Endodermal cell (in vitro differentiated cells): ENCODE data around the gene ANKRD29. TPM values are rescaled to one million over a fixed set of nuclear protein-coding genes. Genes with fewer than 3 reads are reported as not detected.

Experiments used
- DNase-seq: peaks from one replicate; pipeline ENCODE4 v3.0.0-alpha.2; 2017
- H3K27ac ChIP-seq: 2 replicates; pipeline ENCODE4 v1.5.1; 2013; ENCODE audit warnings: mild to moderate bottlenecking, low read depth, low read length, moderate library complexity
- H3K27me3 ChIP-seq: 2 replicates; pipeline ENCODE4 v1.6.1; 2013; ENCODE audit warnings: mild to moderate bottlenecking, low read length, moderate library complexity; ENCODE audit not compliant: insufficient read depth, control insufficient read depth, poor library complexity, severe bottlenecking
- H3K36me3 ChIP-seq: 2 replicates; pipeline ENCODE4 v1.7.0; 2013; ENCODE audit warnings: mild to moderate bottlenecking, low read length, moderate library complexity; ENCODE audit not compliant: control insufficient read depth, insufficient read depth
- H3K4me1 ChIP-seq: one replicate; pipeline ENCODE4 v1.7.0; 2013; ENCODE audit warnings: low read length; ENCODE audit not compliant: control insufficient read depth, insufficient read depth
- H3K4me3 ChIP-seq: 2 replicates; pipeline ENCODE4 v1.5.1; 2013; ENCODE audit warnings: mild to moderate bottlenecking, low read length, moderate library complexity
- H3K9ac ChIP-seq: 2 replicates; pipeline ENCODE4 v1.6.1; 2013; ENCODE audit warnings: mild to moderate bottlenecking, low read length, moderate library complexity; ENCODE audit not compliant: poor library complexity, severe bottlenecking; ENCODE audit errors: extremely low read depth
- H3K9me3 ChIP-seq: 2 replicates; pipeline ENCODE4 v1.6.1; 2013; ENCODE audit warnings: mild to moderate bottlenecking, low read length, moderate library complexity; ENCODE audit not compliant: control insufficient read depth
- H3K27ac Mint-ChIP-seq: 2 replicates; pipeline ENCODE4 v1.8.0; 2020; ENCODE audit warnings: mixed read lengths
- H3K27me3 Mint-ChIP-seq: 2 replicates; pipeline ENCODE4 v1.8.0; 2021; ENCODE audit warnings: mild to moderate bottlenecking, mixed read lengths; ENCODE audit not compliant: insufficient read depth
- H3K36me3 Mint-ChIP-seq: 2 replicates; pipeline ENCODE4 v1.8.0; 2020; ENCODE audit warnings: low read depth, mixed read lengths
- H3K4me1 Mint-ChIP-seq: 2 replicates; pipeline ENCODE4 v1.8.0; 2020; ENCODE audit warnings: mixed read lengths
- H3K4me3 Mint-ChIP-seq: 2 replicates; pipeline ENCODE4 v1.8.0; 2020; ENCODE audit warnings: mild to moderate bottlenecking, moderate library complexity, mixed read lengths
- H3K9me3 Mint-ChIP-seq: 2 replicates; pipeline ENCODE4 v1.8.0; 2020; ENCODE audit warnings: mild to moderate bottlenecking, mixed read lengths
- WGBS, 2 experiments: methylation state at CpG; one replicate each; pipeline versions ENCODE4 v1.1.5 to v1.1.7; 2013; ENCODE audit warnings: missing lambda C conversion rate in 2 of 2, mixed read lengths in 1 of 2; ENCODE audit not compliant: insufficient coverage in 1 of 2, insufficient read length in 1 of 2; 5-methylcytosine and 5-hydroxymethylcytosine counted together
- total RNA-seq, 2 donors: library from RNA; stranded (reverse); fragmentation: NEBNext Ultra II Directional in 1 of 2; extraction: Animal tissue kit (Norgen Biotek cat#: 25700) in 1 of 2; gene quantifications; 2 replicates in 1 of 2; 3 replicates in 1 of 2; pipeline ENCODE4 v1.2.1, GENCODE V29; 2021
- TF ChIP-seq, protein P1 (sequence below): fragments of 200-600 bp; sonication (generic); conservative IDR thresholded peaks from 2 replicates; pipeline ENCODE4 v1.5.0; 2021; ENCODE audit warnings: antibody characterized with exemption, mild to moderate bottlenecking

Gene ANKRD29
- total RNA-seq, 2 donors from 2014 or later: 0.44 to 0.73 TPM

DNA sequence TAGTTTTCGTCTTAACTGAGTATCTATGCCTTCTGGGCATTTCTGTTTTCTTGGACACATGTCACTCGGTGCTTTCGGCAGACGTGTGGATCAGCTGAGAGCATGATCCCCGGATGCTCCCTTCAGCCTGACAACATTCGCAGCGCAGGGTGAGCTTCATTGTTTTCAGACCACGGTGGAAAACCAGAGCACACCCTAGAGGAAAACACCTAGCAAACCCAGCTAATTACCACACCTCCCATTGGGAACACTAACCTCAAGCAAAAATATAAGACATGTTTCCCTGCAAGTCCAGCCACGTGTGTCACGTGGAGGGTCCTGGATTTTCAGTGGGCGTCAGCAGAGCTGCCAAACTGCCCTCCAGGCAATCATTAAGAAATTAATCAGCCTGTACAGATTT is 31.0 kb downstream of the ANKRD29 start:
- DNase-seq: peak; percentile 69
- H3K9me3 Mint-ChIP-seq: no peaks in the 10 kb centered on the region

DNA sequence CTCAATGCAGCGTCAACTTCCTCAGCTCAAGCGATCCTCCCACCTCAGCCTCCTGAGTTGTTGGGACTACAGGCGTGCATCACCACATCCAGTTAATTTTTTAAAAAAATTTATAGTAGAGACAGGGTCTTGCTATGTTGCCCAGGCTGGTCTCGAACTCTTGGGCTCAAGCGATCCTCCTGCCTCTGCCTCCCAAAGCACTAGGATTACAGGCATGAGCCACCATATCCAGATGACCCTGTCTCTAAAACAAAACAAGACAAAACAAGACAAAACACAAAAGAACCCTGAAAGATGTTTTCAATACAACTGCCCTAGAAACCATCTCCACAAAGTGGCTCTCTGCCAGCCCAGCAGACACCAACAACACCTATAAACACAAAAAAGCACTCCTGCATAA is 31.4 kb downstream of the ANKRD29 start:
- Histone ChIP-seq H3K4me3 (no peak overlapping the region), H3K9ac (no peak overlapping the region), H3K36me3 (no peaks in the 10 kb centered on the region), H3K9me3 (no peaks in the 10 kb centered on the region), H3K4me1 (no peaks in the 10 kb centered on the region), H3K27me3 (no peaks in the 10 kb centered on the region), H3K27ac (no peak overlapping the region)
- no peak overlapping the region for H3K27ac Mint-ChIP-seq
- no peaks in the 10 kb centered on the region for H3K9me3 Mint-ChIP-seq
- peaks cover 10% of the 10 kb centered on the region for H3K4me1 Mint-ChIP-seq
- no peaks in the 10 kb centered on the region for H3K36me3 Mint-ChIP-seq
- TF ChIP-seq, protein P1, sequence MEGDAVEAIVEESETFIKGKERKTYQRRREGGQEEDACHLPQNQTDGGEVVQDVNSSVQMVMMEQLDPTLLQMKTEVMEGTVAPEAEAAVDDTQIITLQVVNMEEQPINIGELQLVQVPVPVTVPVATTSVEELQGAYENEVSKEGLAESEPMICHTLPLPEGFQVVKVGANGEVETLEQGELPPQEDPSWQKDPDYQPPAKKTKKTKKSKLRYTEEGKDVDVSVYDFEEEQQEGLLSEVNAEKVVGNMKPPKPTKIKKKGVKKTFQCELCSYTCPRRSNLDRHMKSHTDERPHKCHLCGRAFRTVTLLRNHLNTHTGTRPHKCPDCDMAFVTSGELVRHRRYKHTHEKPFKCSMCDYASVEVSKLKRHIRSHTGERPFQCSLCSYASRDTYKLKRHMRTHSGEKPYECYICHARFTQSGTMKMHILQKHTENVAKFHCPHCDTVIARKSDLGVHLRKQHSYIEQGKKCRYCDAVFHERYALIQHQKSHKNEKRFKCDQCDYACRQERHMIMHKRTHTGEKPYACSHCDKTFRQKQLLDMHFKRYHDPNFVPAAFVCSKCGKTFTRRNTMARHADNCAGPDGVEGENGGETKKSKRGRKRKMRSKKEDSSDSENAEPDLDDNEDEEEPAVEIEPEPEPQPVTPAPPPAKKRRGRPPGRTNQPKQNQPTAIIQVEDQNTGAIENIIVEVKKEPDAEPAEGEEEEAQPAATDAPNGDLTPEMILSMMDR: no peak
- no peak overlapping the region for H3K4me3 Mint-ChIP-seq
- H3K27me3 Mint-ChIP-seq: no peaks in the 10 kb centered on the region
- WGBS, 2 experiments: 88 to 100% methylated on average over 1 to 5 of the region's 5 CpGs
- no peak for DNase-seq

More for the DNA sequence above, 31.0 kb downstream of the ANKRD29 start:
- Mint-ChIP-seq H3K27ac (no peak overlapping the region), H3K27me3 (no peaks in the 10 kb centered on the region), H3K4me1 (peaks cover 10% of the 10 kb centered on the region), H3K36me3 (no peaks in the 10 kb centered on the region), H3K4me3 (no peak overlapping the region)
- 50 to 63% methylated on average over 6 to 11 of the region's 11 CpGs for WGBS, 2 experiments
- Histone ChIP-seq H3K27ac (no peak overlapping the region), H3K9ac (no peak overlapping the region), H3K4me3 (no peak overlapping the region), H3K36me3 (no peaks in the 10 kb centered on the region), H3K9me3 (no peaks in the 10 kb centered on the region), H3K27me3 (no peaks in the 10 kb centered on the region), H3K4me1 (no peaks in the 10 kb centered on the region)
- TF ChIP-seq, protein P1: peak; percentile 20

DNA sequence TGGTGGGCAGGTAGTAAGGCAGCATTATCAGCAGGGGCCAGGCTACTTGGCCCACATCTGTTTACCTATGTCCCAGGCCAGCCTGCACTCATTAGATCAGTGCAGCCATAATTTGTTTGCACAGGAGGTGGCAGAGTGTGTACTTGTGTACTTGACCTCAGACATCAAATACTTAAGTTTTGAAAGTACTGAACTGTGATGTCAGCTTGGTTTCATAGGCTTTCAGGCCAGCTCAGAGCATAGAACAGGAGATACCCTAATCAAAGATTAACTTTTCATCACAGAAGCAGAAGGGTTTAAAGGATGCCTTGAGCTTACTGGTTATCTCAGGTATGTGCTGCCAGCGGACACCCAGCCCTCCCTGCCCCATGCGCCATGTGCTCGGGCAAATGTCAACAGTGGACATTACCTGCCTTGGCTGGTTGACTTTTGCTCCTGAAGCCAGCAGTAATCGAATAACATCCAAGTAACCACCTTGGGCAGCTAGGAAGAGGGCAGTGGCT is 33.2 kb downstream of the ANKRD29 start:
- H3K9ac ChIP-seq: no peak overlapping the region
- Mint-ChIP-seq H3K9me3 (no peaks in the 10 kb centered on the region), H3K4me1 (peaks cover 3% of the 10 kb centered on the region), H3K27me3 (no peaks in the 10 kb centered on the region), H3K36me3 (no peaks in the 10 kb centered on the region), H3K4me3 (no peak overlapping the region), H3K27ac (no peak overlapping the region)
- no peak overlapping the region for H3K27ac ChIP-seq
- H3K36me3 ChIP-seq: no peaks in the 10 kb centered on the region
- TF ChIP-seq, protein P1: no peak
- DNase-seq: no peak
- no peaks in the 10 kb centered on the region for H3K4me1 ChIP-seq
- no peaks in the 10 kb centered on the region for H3K27me3 ChIP-seq
- WGBS, 2 experiments: 93 to 96% methylated on average over 4 of the region's 4 CpGs
- no peaks in the 10 kb centered on the region for H3K9me3 ChIP-seq
- no peak overlapping the region for H3K4me3 ChIP-seq
